Loucy (cell line): ENCODE results near the gene SLFN11.

Experiments
- CTCF ChIP-seq: fragments of 200-600 bp; sonication (generic); conservative IDR thresholded peaks from 2 replicates; pipeline ENCODE4 v1.5.1; 2014; ENCODE audit warnings: mild to moderate bottlenecking, antibody characterized with exemption, low read length
- EZH2phosphoT487 ChIP-seq: fragments of 200-600 bp; IDR thresholded peaks from 2 replicates; pipeline ENCODE4 v1.6.1; 2018; ENCODE audit warnings: antibody characterized with exemption, mild to moderate bottlenecking, moderate library complexity, borderline replicate concordance

GRCh38 chr17:35407531-35407930 is 34.1 kb upstream of the SLFN11 start:
- TF ChIP-seq EZH2phosphoT487: no peak
- no peak for TF ChIP-seq CTCF
